HCT116 (cell line): ENCODE data around the gene RCOR3. TPM values are rescaled to one million over a fixed set of nuclear protein-coding genes. Genes with fewer than 3 reads are reported as not detected.
A peak's percentile ranks its signal among the peaks of the same experiment; 100 is the strongest.

ENCODE experiments used
- ATAC-seq: fragments of 200-7000 bp; cut with Tn5 transposase; 2 replicates; pipeline ENCODE4 v1.9.1; 2020; ENCODE audit warnings: mild to moderate bottlenecking, moderate library complexity
- BruUV-seq: library from RNA; stranded (reverse); fragments of 400-500 nt; replicated peaks from 2 replicates; lab custom pipeline; 2021; lab: Mats Ljungman, UMichigan
- CTCF ChIA-PET: fragments of 300-600 bp; sonication (Branson Sonifier 250); formaldehyde crosslinking; loops from one replicate; lab custom pipeline; 2021; ENCODE audit warnings: antibody characterized with exemption; lab: Charles Lee
- POLR2A ChIA-PET: fragments of 300-600, 350-600 bp; sonication (Branson Sonifier 250); formaldehyde crosslinking; loops from one replicate; lab custom pipeline; 2021; ENCODE audit warnings: antibody characterized with exemption; lab: Charles Lee
- RAD21 ChIA-PET, 2 experiments: fragments of 300-600 bp; sonication (Branson Sonifier 250); formaldehyde crosslinking; loops; one replicate each; lab custom pipeline; 2023; ENCODE audit warnings: low total read pairs in 2 of 2; ENCODE audit not compliant: uncharacterized antibody in 2 of 2, unreplicated experiment in 2 of 2, low non-redundant PET in 1 of 2; lab: Charles Lee
- DNase-seq: peaks from one replicate; pipeline ENCODE4 v3.0.0-alpha.2; 2010; ENCODE audit warnings: low read depth, low spot score
- H2AFZ ChIP-seq: fragments of 200-600 bp; shearing (Covaris generic), sonication (generic); 2 replicates; pipeline ENCODE4 v1.6.1; 2017; ENCODE audit warnings: low read depth, mixed run types, mixed read lengths, antibody characterized with exemption, low read length; ENCODE audit not compliant: poor library complexity, severe bottlenecking
- H3K27ac ChIP-seq: 2 replicates; pipeline ENCODE4 v1.5.1; 2012; ENCODE audit warnings: low read depth, low read length
- H3K27me3 ChIP-seq: fragments of 200-600 bp; sonication (generic); 2 replicates; pipeline ENCODE4 v1.6.1; 2016; ENCODE audit warnings: mixed run types, low read length, mixed read lengths; ENCODE audit not compliant: insufficient read depth
- H3K36me3 ChIP-seq, 2 experiments: fragments of 200-500 bp in 1 of 2; fragments of 200-600 bp in 1 of 2; sonication (Bioruptor generic) in 1 of 2; sonication (generic) in 1 of 2; 2 replicates each; pipeline versions ENCODE4 v1.5.1 to v1.6.1; 2014 to 2016; ENCODE audit warnings: low read length in 2 of 2, inconsistent platforms in 1 of 2, mixed read lengths in 1 of 2, mixed run types in 1 of 2; ENCODE audit not compliant: insufficient read depth in 2 of 2, control insufficient read depth in 1 of 2
- H3K4me1 ChIP-seq, 2 experiments: fragments of 200-600 bp in 1 of 2; sonication (generic) in 1 of 2; 2 replicates each; pipeline versions ENCODE4 v1.5.1 to v1.6.1; 2012 to 2017; ENCODE audit warnings: low read length in 2 of 2, inconsistent platforms in 1 of 2, mild to moderate bottlenecking in 1 of 2, mixed read lengths in 1 of 2, mixed run types in 1 of 2, moderate library complexity in 1 of 2; ENCODE audit not compliant: insufficient read depth in 2 of 2, control insufficient read depth in 1 of 2
- H3K4me2 ChIP-seq: fragments of 200-600 bp; sonication (generic); 2 replicates; pipeline ENCODE4 v1.6.1; 2017; ENCODE audit warnings: mixed run types, low read length, mixed read lengths
- H3K4me3 ChIP-seq, 2 experiments: fragments of 200-600 bp in 1 of 2; sonication (generic) in 1 of 2; replicated peaks in 1 of 2; 2 replicates each; pipeline ENCODE4 v1.5.1; 2011 to 2016; ENCODE audit warnings: low read length in 2 of 2, control low read depth in 1 of 2, low read depth in 1 of 2, mild to moderate bottlenecking in 1 of 2, mixed read lengths in 1 of 2, mixed run types in 1 of 2
- H3K79me2 ChIP-seq: fragments of 200-600 bp; sonication (generic); 2 replicates; pipeline ENCODE4 v1.6.1; 2017; ENCODE audit warnings: mild to moderate bottlenecking, mixed run types, low read length, moderate library complexity, mixed read lengths; ENCODE audit not compliant: insufficient read depth
- H3K9ac ChIP-seq: fragments of 200-600 bp; sonication (generic); 2 replicates; pipeline ENCODE4 v1.6.1; 2016; ENCODE audit warnings: low read length, mixed read lengths
- H3K9me2 ChIP-seq: fragments of 200-600 bp; sonication (generic), shearing (Covaris generic); 2 replicates; pipeline ENCODE4 v1.6.1; 2017; ENCODE audit warnings: mixed run types, mild to moderate bottlenecking, moderate library complexity; ENCODE audit not compliant: insufficient read depth
- H3K9me3 ChIP-seq, 2 experiments: fragments of 200-500 bp in 1 of 2; fragments of 200-600 bp in 1 of 2; sonication (Bioruptor generic) in 1 of 2; sonication (generic) in 1 of 2; 2 replicates each; pipeline ENCODE4 v1.6.1; 2014 to 2017; ENCODE audit warnings: low read length in 2 of 2, mixed read lengths in 2 of 2, inconsistent platforms in 1 of 2, low read depth in 1 of 2, mild to moderate bottlenecking in 1 of 2, mixed run types in 1 of 2, moderate library complexity in 1 of 2; ENCODE audit not compliant: control insufficient read depth in 1 of 2, insufficient read depth in 1 of 2
- H4K20me1 ChIP-seq: fragments of 200-600 bp; sonication (generic), shearing (Covaris generic); 2 replicates; pipeline ENCODE4 v1.6.1; 2017; ENCODE audit warnings: mixed run types, mild to moderate bottlenecking, moderate library complexity; ENCODE audit not compliant: insufficient read depth
- CEBPB ChIP-seq: IDR thresholded peaks from 2 replicates; pipeline ENCODE4 v1.6.1; 2012; ENCODE audit warnings: low read depth
- JUND ChIP-seq: IDR thresholded peaks from 2 replicates; pipeline ENCODE4 v1.6.1; 2012
- POLR2A ChIP-seq: IDR thresholded peaks from 2 replicates; pipeline ENCODE4 v1.7.0; 2011; ENCODE audit warnings: borderline replicate concordance; ENCODE audit not compliant: insufficient read depth, insufficient read length; ENCODE audit errors: extremely low read depth
- POLR2AphosphoS5 ChIP-seq: IDR thresholded peaks from 2 replicates; pipeline ENCODE4 v1.6.1; 2011; ENCODE audit warnings: mild to moderate bottlenecking, low read depth, low read length, moderate library complexity
- ZNF274 ChIP-seq: fragments of 200-500 bp; sonication (Bioruptor generic); IDR thresholded peaks from 2 replicates; pipeline ENCODE4 v1.6.1; 2014; ENCODE audit warnings: mild to moderate bottlenecking, low read depth, low read length, inconsistent platforms
- intact Hi-C: fragments of 100-400 bp; cut with micrococcal nuclease; formaldehyde crosslinking; loops from 2 replicates; pipeline ENCODE4 v1.10.0; 2022
- total RNA-seq: library from RNA; stranded (reverse); gene quantifications from one replicate; pipeline ENCODE4 v1.2.1, GENCODE V29; 2021; ENCODE audit not compliant: unreplicated experiment
- TF ChIP-seq, protein P1 (sequence below): IDR thresholded peaks from 2 replicates; pipeline ENCODE4 v1.6.1; 2012

RCOR3 gene
- total RNA-seq, 1 experiment from 2014 or later = 25.7 TPM

DNA sequence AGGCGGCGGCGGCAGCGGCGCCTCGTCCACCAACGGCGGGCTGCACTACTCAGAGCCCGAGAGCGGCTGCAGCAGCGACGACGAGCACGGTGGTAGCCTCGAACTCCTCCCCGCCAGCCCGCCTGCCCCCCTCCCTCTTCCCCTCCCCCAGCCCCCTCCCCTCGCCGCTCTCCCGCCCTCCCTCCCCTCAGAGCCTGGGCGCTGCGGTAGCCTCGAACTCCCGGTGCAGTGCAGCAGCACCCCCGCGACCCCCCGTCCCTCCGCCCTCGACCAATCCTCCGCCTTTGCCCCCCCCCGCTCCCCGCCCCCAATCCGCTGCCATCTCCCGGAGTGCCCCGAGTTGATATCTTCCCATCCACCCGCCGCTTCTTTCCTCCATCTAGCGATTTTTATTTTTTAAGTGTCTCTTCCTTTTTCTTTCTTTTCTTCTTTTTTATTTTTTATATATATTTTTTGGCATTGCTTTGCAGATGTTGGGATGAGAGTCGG, 516 bp downstream of the RCOR3 start:
- H2AFZ ChIP-seq = no peak overlapping the region
- CTCF ChIA-PET = no interaction called here
- intact Hi-C loops = loop anchor here (1.0 to 5.0 kb wide), 3 partner anchors 122 to 396 kb away; no protein-coding TSS in a partner anchor

DNA sequence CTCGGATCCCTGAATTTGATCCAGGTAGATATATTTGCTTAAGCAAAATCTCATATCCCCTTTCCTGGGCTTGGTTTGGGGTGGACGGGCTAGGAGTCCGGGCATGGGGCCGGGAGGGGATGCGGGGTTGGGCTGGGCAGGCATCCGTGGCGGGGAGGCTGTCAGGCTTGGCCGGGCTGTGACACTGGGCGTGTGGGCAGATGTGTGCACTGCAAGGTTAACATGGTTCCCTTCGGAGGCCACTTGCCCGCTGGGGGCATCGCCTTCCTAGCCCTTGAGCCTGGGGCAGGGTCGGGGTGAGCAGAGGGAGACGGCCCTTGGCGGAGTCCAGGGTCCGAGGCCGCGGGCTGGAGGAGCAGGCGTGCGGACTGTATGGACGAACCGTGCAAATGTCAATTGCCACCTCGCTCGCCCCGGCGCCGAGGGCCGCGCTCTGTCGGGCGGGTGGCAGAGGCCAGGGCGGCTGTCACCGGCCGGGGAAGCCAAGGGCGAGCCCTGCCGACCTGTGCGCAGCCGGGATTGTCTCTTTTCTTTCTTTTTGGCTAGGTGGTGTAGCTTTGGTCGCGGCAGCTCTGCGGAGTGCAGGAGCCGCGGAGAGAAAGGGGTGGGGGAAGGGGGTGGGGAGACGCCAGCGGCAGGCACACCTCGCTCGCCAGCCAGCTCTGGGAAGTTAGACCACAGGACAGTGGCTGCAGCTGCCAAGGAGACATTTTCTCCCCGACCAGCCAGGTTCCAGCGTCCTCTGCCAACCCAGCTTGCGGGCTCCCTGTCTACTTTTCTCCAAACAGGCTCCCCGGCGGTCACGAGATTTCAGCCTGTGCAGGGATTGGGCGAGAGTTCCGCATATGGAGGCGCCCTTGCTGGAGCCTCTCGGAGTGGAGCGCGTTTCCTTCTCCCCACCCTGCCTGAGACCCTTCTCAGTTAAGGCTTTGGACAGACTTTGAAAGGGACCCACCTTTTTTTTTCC, 1.3 kb downstream of the RCOR3 start:
- peaks cover 17% of the 10 kb centered on the region for H3K79me2 ChIP-seq
- intact Hi-C loops = loop anchor here (1.0 kb wide), 1 partner anchor 395 kb away; no protein-coding TSS in a partner anchor
- no peaks in the 10 kb centered on the region for H4K20me1 ChIP-seq
- H3K9me3 ChIP-seq = no peaks in the 10 kb centered on the region
- H3K9ac ChIP-seq = peak overlapping the region; percentile 73
- peak overlapping the region; percentile 74 for H3K27ac ChIP-seq
- no peaks in the 10 kb centered on the region for H3K27me3 ChIP-seq
- ChIA-PET CTCF (no interaction called here), RAD21 (no interaction called here), POLR2A (interaction anchor here (1.3 kb wide), 1 partner anchor 125 kb away, joined by 3 read pairs; no protein-coding TSS in a partner anchor)
- DNase-seq = no peak
- TF ChIP-seq CEBPB = no peak
- TF ChIP-seq JUND = no peak
- TF ChIP-seq POLR2A = peak; percentile 25
- no peak for TF ChIP-seq ZNF274
- TF ChIP-seq POLR2AphosphoS5 = peak; percentile 37; the same call in 1 of the 2 replicates
- peak overlapping the region; percentile 67 to 91 for H3K4me3 ChIP-seq
- peaks cover 14 to 21% of the 10 kb centered on the region in 2 experiments for H3K4me1 ChIP-seq
- H2AFZ ChIP-seq = peak overlapping the region; percentile 77
- H3K36me3 ChIP-seq = no peaks in the 10 kb centered on the region
- H3K9me2 ChIP-seq = no peaks in the 10 kb centered on the region
- peak overlapping the region; percentile 75 for H3K4me2 ChIP-seq
- BruUV-seq = TSS peak; percentile 64
- ATAC-seq = peak; percentile 56

More for the DNA sequence above, 516 bp downstream of the RCOR3 start:
- Histone ChIP-seq H4K20me1 (no peaks in the 10 kb centered on the region), H3K4me3 (peak overlapping the region; percentile 67 to 91), H3K79me2 (peaks cover 17% of the 10 kb centered on the region), H3K9ac (peak overlapping the region; percentile 73), H3K4me1 (peaks cover 14 to 21% of the 10 kb centered on the region in 2 experiments), H3K4me2 (peak overlapping the region; percentile 75), H3K27ac (peak overlapping the region; percentile 92), H3K36me3 (no peaks in the 10 kb centered on the region), H3K9me3 (no peaks in the 10 kb centered on the region), H3K27me3 (no peaks in the 10 kb centered on the region), H3K9me2 (no peaks in the 10 kb centered on the region)
- TF ChIP-seq, protein P1, sequence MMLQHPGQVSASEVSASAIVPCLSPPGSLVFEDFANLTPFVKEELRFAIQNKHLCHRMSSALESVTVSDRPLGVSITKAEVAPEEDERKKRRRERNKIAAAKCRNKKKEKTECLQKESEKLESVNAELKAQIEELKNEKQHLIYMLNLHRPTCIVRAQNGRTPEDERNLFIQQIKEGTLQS = no peak
- BruUV-seq = no TSS peak
- DNase-seq = no peak
- ChIA-PET POLR2A (no interaction called here), RAD21 (no interaction called here)
- ATAC-seq = peak; percentile 25
